Astrocyte of the cerebellum (primary cell): ENCODE results near the gene TEC.

Experiments
- DNase-seq: peaks from one replicate; pipeline ENCODE4 v3.0.0-alpha.2; 2011; ENCODE audit warnings: low read depth
- H3K4me3 ChIP-seq: 2 replicates; pipeline ENCODE4 v1.5.1; 2011; ENCODE audit warnings: mild to moderate bottlenecking, low read depth, low read length, moderate library complexity
- CTCF ChIP-seq: IDR thresholded peaks from 2 replicates; pipeline ENCODE4 v1.5.1; 2012; ENCODE audit warnings: low read length, low read depth, moderate library complexity, mild to moderate bottlenecking; ENCODE audit errors: missing control alignments
- in situ Hi-C: cut with HindIII; loops from 2 replicates; pipeline ENCODE4 v1.10.0; 2017; ENCODE audit warnings: low sequenced_read_pairs

TEC gene

GRCh38 chr4:48163746-48164145 lies 105.9 kb downstream of the TEC start:
- H3K4me3 ChIP-seq = no peak overlapping the region
- in situ Hi-C loops = no loop called here
- no peak for DNase-seq
- no peak for TF ChIP-seq CTCF

GRCh38 chr4:48162162-48162561 lies 107.5 kb downstream of the TEC start:
- in situ Hi-C loops = no loop called here
- H3K4me3 ChIP-seq = no peak overlapping the region
- TF ChIP-seq CTCF = no peak
- no peak for DNase-seq

- H3K4me3 ChIP-seq = no peak overlapping the region
- TF ChIP-seq CTCF = no peak
- no peak for DNase-seq
- in situ Hi-C loops = no loop called here
Observed at GRCh38 chr4:48157271-48157670, 112.4 kb downstream of the TEC start.

- H3K4me3 ChIP-seq = no peak overlapping the region
- DNase-seq = no peak
- no peak for TF ChIP-seq CTCF
- in situ Hi-C loops = no loop called here
Observed at GRCh38 chr4:48156423-48156822, 113.2 kb downstream of the TEC start.

GRCh38 chr4:48153791-48154550 lies 115.7 kb downstream of the TEC start:
- no peak for DNase-seq
- in situ Hi-C loops = no loop called here
- H3K4me3 ChIP-seq = no peak overlapping the region
- no peak for TF ChIP-seq CTCF

GRCh38 chr4:48152259-48152658 lies 117.4 kb downstream of the TEC start:
- no peak for TF ChIP-seq CTCF
- in situ Hi-C loops = no loop called here
- no peak for DNase-seq
- H3K4me3 ChIP-seq = no peak overlapping the region
